H1 (cell line): ENCODE data around the gene SEPTIN7. TPM values are rescaled to one million over a fixed set of nuclear protein-coding genes. Genes with fewer than 3 reads are reported as not detected.

Experiments used
- CTCF ChIA-PET: fragments of 300-600 bp; sonication (Branson Sonifier 250); formaldehyde crosslinking; loops from one replicate; lab custom pipeline; 2021; ENCODE audit not compliant: partially characterized antibody; lab: Charles Lee
- POLR2A ChIA-PET: fragments of 300-600 bp; sonication (Branson Sonifier 250); formaldehyde crosslinking; loops from one replicate; lab custom pipeline; 2021; ENCODE audit warnings: inconsistent platforms; ENCODE audit not compliant: partially characterized antibody; lab: Charles Lee
- DNase-seq, 2 experiments: peaks; one replicate each; pipeline versions ENCODE4 v3.0.0 to v3.0.0-alpha.2; 2010 to 2022; ENCODE audit warnings: low spot score in 2 of 2, low read depth in 1 of 2, mixed read lengths in 1 of 2
- FAIRE-seq: peaks from 2 replicates; lab custom pipeline; 2011; peaks lifted over from hg19 to GRCh38; lab: Jason Lieb, UNC
- H2AFZ ChIP-seq: 2 replicates; pipeline ENCODE4 v1.8.1; 2012; ENCODE audit warnings: low read length, inconsistent platforms
- H2AK5ac ChIP-seq: 2 replicates; pipeline ENCODE4 v1.6.1; 2013; ENCODE audit warnings: low read depth, low read length
- H2BK120ac ChIP-seq: replicated peaks from 2 replicates; pipeline ENCODE3; 2013; ENCODE audit warnings: low read depth, low read length, inconsistent platforms
- H2BK12ac ChIP-seq: 2 replicates; pipeline ENCODE4 v1.6.1; 2013; ENCODE audit warnings: low read depth, low read length
- H2BK15ac ChIP-seq: 2 replicates; pipeline ENCODE4 v1.6.1; 2013; ENCODE audit warnings: low read length
- H2BK20ac ChIP-seq: 2 replicates; pipeline ENCODE4 v1.6.1; 2013; ENCODE audit warnings: low read length
- H2BK5ac ChIP-seq: 2 replicates; pipeline ENCODE4 v1.6.1; 2013; ENCODE audit warnings: low read depth, low read length
- H3K14ac ChIP-seq: 2 replicates; pipeline ENCODE4 v1.6.1; 2013; ENCODE audit warnings: inconsistent platforms; ENCODE audit not compliant: insufficient read length
- H3K18ac ChIP-seq: 2 replicates; pipeline ENCODE4 v1.6.1; 2013; ENCODE audit warnings: low read length; ENCODE audit errors: extremely low read depth
- H3K23ac ChIP-seq: 2 replicates; pipeline ENCODE4 v1.6.1; 2013; ENCODE audit warnings: inconsistent platforms; ENCODE audit not compliant: insufficient read length
- H3K23me2 ChIP-seq: 2 replicates; pipeline ENCODE4 v1.6.1; 2013; ENCODE audit warnings: low read depth, low read length
- H3K27ac ChIP-seq: 2 replicates; pipeline ENCODE4 v1.6.1; 2011; ENCODE audit warnings: low read depth, low read length, inconsistent platforms
- H3K27me3 ChIP-seq, 4 experiments: replicated peaks in 1 of 4; 1 replicate in 1 of 4; 2 replicates in 3 of 4; pipeline versions ENCODE4 v1.6.1 to v1.8.1; 2011 to 2013; ENCODE audit warnings: low read length in 3 of 4, mild to moderate bottlenecking in 3 of 4, inconsistent platforms in 2 of 4, mixed read lengths in 2 of 4, moderate library complexity in 1 of 4; ENCODE audit not compliant: control insufficient read depth in 3 of 4, insufficient read depth in 3 of 4; ENCODE audit errors: extremely low read depth in 1 of 4
- H3K36me3 ChIP-seq, 4 experiments: 2 replicates each; pipeline versions ENCODE4 v1.6.1 to v1.8.1; 2011 to 2013; ENCODE audit warnings: mild to moderate bottlenecking in 4 of 4, low read length in 3 of 4, moderate library complexity in 2 of 4, control low read depth in 1 of 4, inconsistent platforms in 1 of 4; ENCODE audit not compliant: insufficient read depth in 4 of 4, control insufficient read depth in 2 of 4
- H3K4ac ChIP-seq: replicated peaks from 2 replicates; pipeline ENCODE3; 2013; ENCODE audit warnings: low read length, low read depth, mixed read lengths, inconsistent platforms; ENCODE audit not compliant: insufficient read length
- H3K4me1 ChIP-seq, 4 experiments: replicated peaks in 1 of 4; 1 replicate in 1 of 4; 2 replicates in 3 of 4; pipeline versions ENCODE4 v1.6.1 to v1.8.1; 2011 to 2013; ENCODE audit warnings: low read length in 3 of 4, inconsistent platforms in 2 of 4, mixed read lengths in 1 of 4; ENCODE audit not compliant: insufficient read depth in 4 of 4, control insufficient read depth in 3 of 4
- H3K4me2 ChIP-seq, 2 experiments: 2 replicates each; pipeline versions ENCODE4 v1.6.1 to v1.8.1; 2011 to 2013; ENCODE audit warnings: low read depth in 2 of 2, low read length in 2 of 2, control low read depth in 1 of 2, inconsistent platforms in 1 of 2, mild to moderate bottlenecking in 1 of 2; ENCODE audit not compliant: insufficient read depth in 1 of 2
- H3K4me3 ChIP-seq, 4 experiments: fragments of 200-600, 300-600 bp in 1 of 4; sonication (generic), shearing (Covaris generic), sonication (Bioruptor Twin) in 1 of 4; 2 replicates each; pipeline versions ENCODE4 v1.5.1 to v1.8.1; 2011 to 2016; ENCODE audit warnings: low read length in 4 of 4, low read depth in 3 of 4, control low read depth in 2 of 4, inconsistent platforms in 2 of 4, mild to moderate bottlenecking in 2 of 4, mixed read lengths in 1 of 4, moderate library complexity in 1 of 4; ENCODE audit not compliant: insufficient read depth in 2 of 4; ENCODE audit errors: extremely low read depth in 1 of 4
- H3K56ac ChIP-seq: replicated peaks from 2 replicates; pipeline ENCODE3; 2013; ENCODE audit warnings: low read depth, mild to moderate bottlenecking, mixed read lengths, low read length, inconsistent platforms; ENCODE audit not compliant: insufficient read length
- H3K79me1 ChIP-seq: 2 replicates; pipeline ENCODE4 v1.6.1; 2013; ENCODE audit warnings: low read depth, low read length, control low read depth
- H3K79me2 ChIP-seq, 2 experiments: 2 replicates each; pipeline versions ENCODE4 v1.6.1 to v1.8.1; 2012 to 2013; ENCODE audit warnings: low read length in 2 of 2, mild to moderate bottlenecking in 2 of 2, inconsistent platforms in 1 of 2; ENCODE audit not compliant: insufficient read depth in 2 of 2, control insufficient read depth in 1 of 2
- H3K9ac ChIP-seq, 4 experiments: replicated peaks in 1 of 4; 1 replicate in 1 of 4; 2 replicates in 3 of 4; pipeline versions ENCODE4 v1.6.1 to v1.8.1; 2011 to 2013; ENCODE audit warnings: low read depth in 3 of 4, low read length in 3 of 4, control low read depth in 2 of 4, mild to moderate bottlenecking in 2 of 4, moderate library complexity in 2 of 4, inconsistent platforms in 1 of 4; ENCODE audit errors: extremely low read depth in 1 of 4
- H3K9me3 ChIP-seq, 2 experiments: 2 replicates each; pipeline versions ENCODE4 v1.6.1 to v1.8.1; 2012 to 2013; ENCODE audit warnings: mild to moderate bottlenecking in 2 of 2, moderate library complexity in 2 of 2, control low read depth in 1 of 2, inconsistent platforms in 1 of 2, low read depth in 1 of 2, low read length in 1 of 2, mixed read lengths in 1 of 2; ENCODE audit not compliant: insufficient read depth in 2 of 2
- H4K20me1 ChIP-seq, 2 experiments: replicated peaks in 1 of 2; 2 replicates each; pipeline versions ENCODE3 to v1.8.1; 2011 to 2013; ENCODE audit warnings: inconsistent platforms in 2 of 2, low read length in 2 of 2, mild to moderate bottlenecking in 1 of 2; ENCODE audit not compliant: insufficient read depth in 2 of 2, control insufficient read depth in 1 of 2
- H4K5ac ChIP-seq: 2 replicates; pipeline ENCODE4 v1.6.1; 2013; ENCODE audit warnings: low read length, low read depth, mixed read lengths, inconsistent platforms; ENCODE audit not compliant: insufficient read length
- H4K8ac ChIP-seq: 2 replicates; pipeline ENCODE4 v1.8.0; 2013; ENCODE audit warnings: mild to moderate bottlenecking, moderate library complexity, low read length, inconsistent platforms; ENCODE audit not compliant: insufficient read depth; ENCODE audit errors: extremely low read depth
- H4K91ac ChIP-seq: replicated peaks from 2 replicates; pipeline ENCODE3; 2013; ENCODE audit warnings: low read length, mixed read lengths, inconsistent platforms; ENCODE audit not compliant: insufficient read length
- CTBP2 ChIP-seq: IDR thresholded peaks from 2 replicates; pipeline ENCODE4 v1.7.0; 2011; ENCODE audit warnings: borderline replicate concordance, mild to moderate bottlenecking, moderate library complexity, mixed read lengths, low read length; ENCODE audit not compliant: insufficient read depth, insufficient read length
- EP300 ChIP-seq, 2 experiments: IDR thresholded peaks; 1 replicate in 1 of 2; 2 replicates in 1 of 2; pipeline ENCODE4 v1.6.1; 2011 to 2012; ENCODE audit warnings: low read depth in 2 of 2, low read length in 2 of 2, mild to moderate bottlenecking in 2 of 2, borderline replicate concordance in 1 of 2, inconsistent platforms in 1 of 2, moderate library complexity in 1 of 2
- PHF8 ChIP-seq: fragments of 200-600 bp; sonication (generic); conservative IDR thresholded peaks from 2 replicates; pipeline ENCODE4 v1.7.1; 2012; ENCODE audit warnings: low read depth, mild to moderate bottlenecking, inconsistent platforms, low read length, moderate library complexity
- WGBS, 2 experiments: shearing (Covaris generic) in 1 of 2; methylation state at CpG; one replicate each; pipeline versions ENCODE4 v1.1.6 to v1.1.7; 2013 to 2015; ENCODE audit warnings: low lambda C conversion rate in 2 of 2, mixed read lengths in 2 of 2, inconsistent platforms in 1 of 2, low coverage in 1 of 2, missing lambda C conversion rate in 1 of 2; ENCODE audit not compliant: insufficient replicate concordance in 2 of 2, insufficient coverage in 1 of 2, insufficient read length in 1 of 2; ENCODE audit errors: extremely low coverage in 1 of 2, missing lambda C conversion rate in 1 of 2; 5-methylcytosine and 5-hydroxymethylcytosine counted together
- polyA plus RNA-seq, 7 experiments: library from polyadenylated mRNA; depleted of rRNA in 3 of 7; stranded (reverse) in 5 of 7; unstranded in 2 of 7; fragments of >200 nt in 5 of 7; fragments of 200-250 nt in 2 of 7; gene quantifications; 1 replicate in 5 of 7; 2 replicates in 1 of 7; 4 replicates in 1 of 7; pipeline versions ENCODE4 v1.2.1 to v1.2.3, GENCODE V29; 2011 to 2013; ENCODE audit warnings: missing spikeins in 2 of 7, mixed read lengths in 2 of 7
- total RNA-seq: library from RNA; stranded (reverse); fragmentation: NEBNext Ultra II Directional; extraction: Animal tissue kit (Norgen Biotek cat#: 25700); gene quantifications from 2 replicates; pipeline ENCODE4 v1.2.1, GENCODE V29; 2021

SEPTIN7 gene
- total and polyA plus RNA-seq, 2 of the 8 experiments (the other 6 are each of a cell fraction or from before 2014, with no cell fraction given) = 85.3 to 183 TPM

DNA sequence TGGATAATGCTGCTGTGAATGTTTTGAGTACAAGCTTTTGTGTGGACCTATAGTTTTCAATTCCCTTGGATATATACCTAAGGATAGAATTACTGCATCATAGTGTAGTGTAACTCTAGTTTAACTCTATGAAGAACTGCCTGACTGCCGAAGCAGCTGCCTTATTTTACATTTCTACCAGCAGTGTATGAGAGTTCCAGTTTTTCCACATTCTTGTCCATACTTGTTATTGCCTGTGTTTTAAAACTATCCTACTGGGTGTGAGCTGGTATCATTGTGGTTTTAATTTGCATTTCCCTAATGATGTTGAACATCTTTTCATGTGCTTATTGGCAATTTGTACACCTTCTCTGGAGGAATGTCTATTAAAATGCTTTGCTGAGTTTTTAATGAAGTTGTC, 15.7 kb downstream of the SEPTIN7 start:
- H4K20me1 ChIP-seq = peaks cover 3 to 5% of the 10 kb centered on the region in 2 experiments
- no peaks in the 10 kb centered on the region for H3K36me3 ChIP-seq
- no peak overlapping the region for H4K5ac ChIP-seq
- H3K4me1 ChIP-seq = peaks cover 0 to 10% (median 2%) of the 10 kb centered on the region in 4 experiments; a peak in 1 of 7 replicates
- H3K23me2 ChIP-seq = no peaks in the 10 kb centered on the region
- no peak overlapping the region for H3K56ac ChIP-seq
- H2BK15ac ChIP-seq = no peak overlapping the region
- ChIA-PET POLR2A (no interaction called here), CTCF (interaction anchor here (0.6 kb wide), 1 partner anchor 117 kb away, joined by 3 read pairs; no protein-coding TSS in a partner anchor)
- H3K27ac ChIP-seq = no peak overlapping the region
- no peak overlapping the region for H3K4me3 ChIP-seq
- no peak overlapping the region for H3K23ac ChIP-seq
- peaks cover 7 to 98% of the 10 kb centered on the region in 2 experiments for H3K79me2 ChIP-seq
- no peak overlapping the region for H2BK12ac ChIP-seq
- H2AK5ac ChIP-seq = no peak overlapping the region
- H3K4me2 ChIP-seq = no peak overlapping the region
- H3K9ac ChIP-seq = no peak overlapping the region
- FAIRE-seq = no peak
- WGBS, 2 experiments = 82% methylated on average over 1 of the region's 1 CpG; no CpG with 5 or more reads in 1 of the 2 experiments
- H2BK5ac ChIP-seq = no peak overlapping the region
- no peak overlapping the region for H2BK120ac ChIP-seq
- no peak for DNase-seq
- H3K27me3 ChIP-seq = no peaks in the 10 kb centered on the region
- H4K8ac ChIP-seq = no peak overlapping the region
- H4K91ac ChIP-seq = no peak overlapping the region
- no peak overlapping the region for H3K4ac ChIP-seq
- no peak overlapping the region for H2AFZ ChIP-seq
- no peaks in the 10 kb centered on the region for H3K9me3 ChIP-seq
- H3K14ac ChIP-seq = no peak overlapping the region
- H3K18ac ChIP-seq = no peak overlapping the region
- H3K79me1 ChIP-seq = peaks cover 2% of the 10 kb centered on the region; the same call in 1 of the 2 replicates
- H2BK20ac ChIP-seq = no peak overlapping the region
- TF ChIP-seq PHF8 = no peak
- no peak for TF ChIP-seq CTBP2
- TF ChIP-seq EP300 (IDR thresholded peaks at IDR 0.05; ENCODE audit: borderline replicate concordance in 1 of 2, low read depth in 2 of 2, low read length in 2 of 2) = no peak
